ENCODE data around the gene DLX2. TPM values are rescaled to one million over a fixed set of nuclear protein-coding genes. Genes with fewer than 3 reads are reported as not detected.

Gene DLX2
- total RNA-seq, 1 donor = 0.36 TPM

GRCh38 chr2:172113617-172114016 is 10.9 kb upstream of the DLX2 start:
- Histone ChIP-seq H3K79me2 (ENCODE audit: insufficient read depth, low read length) (no peaks in the 10 kb centered on the region), H4K20me1 (ENCODE audit: insufficient read depth, low read length) (no peaks in the 10 kb centered on the region), H3K4me1 (ENCODE audit: insufficient read depth, low read length) (peaks cover 7% of the 10 kb centered on the region), H3K9me3 (ENCODE audit: low read depth, low read length) (no peaks in the 10 kb centered on the region), H3K27me3 (ENCODE audit: insufficient read depth, low read length) (no peaks in the 10 kb centered on the region), H3K27ac (ENCODE audit: low read depth, low read length) (no peak overlapping the region), H3K4me3 (ENCODE audit: insufficient read depth, low read length) (no peak overlapping the region), H2AFZ (ENCODE audit: low read length) (peak overlapping the region; percentile 17), H3K4me2 (ENCODE audit: insufficient read depth, low read length) (no peak overlapping the region), H3K36me3 (ENCODE audit: insufficient read depth, low read length) (no peaks in the 10 kb centered on the region)
- DNase-seq (ENCODE audit: insufficient read length, low spot score, missing footprints) = no peak
- peak; percentile 49 for TF ChIP-seq CTCF (IDR thresholded peaks at IDR 0.05; ENCODE audit: extremely low read depth, low read depth, low read length)

GRCh38 chr2:172109988-172110811 is 7.5 kb upstream of the DLX2 start:
- Histone ChIP-seq H3K4me2 (ENCODE audit: insufficient read depth, low read length) (no peak overlapping the region), H3K4me3 (ENCODE audit: insufficient read depth, low read length) (no peak overlapping the region), H4K20me1 (ENCODE audit: insufficient read depth, low read length) (no peaks in the 10 kb centered on the region), H3K79me2 (ENCODE audit: insufficient read depth, low read length) (no peaks in the 10 kb centered on the region), H2AFZ (ENCODE audit: low read length) (no peak overlapping the region), H3K4me1 (ENCODE audit: insufficient read depth, low read length) (peaks cover 10% of the 10 kb centered on the region), H3K27me3 (ENCODE audit: insufficient read depth, low read length) (no peaks in the 10 kb centered on the region), H3K9me3 (ENCODE audit: low read depth, low read length) (no peaks in the 10 kb centered on the region), H3K27ac (ENCODE audit: low read depth, low read length) (no peak overlapping the region), H3K36me3 (ENCODE audit: insufficient read depth, low read length) (no peaks in the 10 kb centered on the region)
- TF ChIP-seq CTCF (IDR thresholded peaks at IDR 0.05; ENCODE audit: extremely low read depth, low read depth, low read length) = no peak
- peak; percentile 55 for DNase-seq (ENCODE audit: insufficient read length, low spot score, missing footprints)

- H3K4me1 ChIP-seq (ENCODE audit: insufficient read depth, low read length) = peaks cover 10% of the 10 kb centered on the region
- DNase-seq (ENCODE audit: insufficient read length, low spot score, missing footprints) = peak; percentile 34
- no peak overlapping the region for H3K4me3 ChIP-seq (ENCODE audit: insufficient read depth, low read length)
- H3K27ac ChIP-seq (ENCODE audit: low read depth, low read length) = no peak overlapping the region
- no peaks in the 10 kb centered on the region for H3K36me3 ChIP-seq (ENCODE audit: insufficient read depth, low read length)
- TF ChIP-seq CTCF (IDR thresholded peaks at IDR 0.05; ENCODE audit: extremely low read depth, low read depth, low read length) = no peak
- no peak overlapping the region for H2AFZ ChIP-seq (ENCODE audit: low read length)
- H3K79me2 ChIP-seq (ENCODE audit: insufficient read depth, low read length) = no peaks in the 10 kb centered on the region
- no peaks in the 10 kb centered on the region for H3K9me3 ChIP-seq (ENCODE audit: low read depth, low read length)
- no peak overlapping the region for H3K4me2 ChIP-seq (ENCODE audit: insufficient read depth, low read length)
- H3K27me3 ChIP-seq (ENCODE audit: insufficient read depth, low read length) = no peaks in the 10 kb centered on the region
- H4K20me1 ChIP-seq (ENCODE audit: insufficient read depth, low read length) = no peaks in the 10 kb centered on the region
Measured at GRCh38 chr2:172109256-172109987, 6.7 kb upstream of the DLX2 start.

- TF ChIP-seq CTCF (IDR thresholded peaks at IDR 0.05; ENCODE audit: extremely low read depth, low read depth, low read length) = no peak
- peak overlapping the region; percentile 9 for H3K4me2 ChIP-seq (ENCODE audit: insufficient read depth, low read length)
- H4K20me1 ChIP-seq (ENCODE audit: insufficient read depth, low read length) = no peaks in the 10 kb centered on the region
- H3K4me1 ChIP-seq (ENCODE audit: insufficient read depth, low read length) = peaks cover 13% of the 10 kb centered on the region
- no peaks in the 10 kb centered on the region for H3K27me3 ChIP-seq (ENCODE audit: insufficient read depth, low read length)
- no peak overlapping the region for H3K27ac ChIP-seq (ENCODE audit: low read depth, low read length)
- peak; percentile 29 for DNase-seq (ENCODE audit: insufficient read length, low spot score, missing footprints)
- H3K36me3 ChIP-seq (ENCODE audit: insufficient read depth, low read length) = no peaks in the 10 kb centered on the region
- H3K4me3 ChIP-seq (ENCODE audit: insufficient read depth, low read length) = no peak overlapping the region
- no peaks in the 10 kb centered on the region for H3K9me3 ChIP-seq (ENCODE audit: low read depth, low read length)
- H3K79me2 ChIP-seq (ENCODE audit: insufficient read depth, low read length) = no peaks in the 10 kb centered on the region
- H2AFZ ChIP-seq (ENCODE audit: low read length) = no peak overlapping the region
Measured at GRCh38 chr2:172108587-172108930, 5.9 kb upstream of the DLX2 start.

All from osteoblast (primary cell).